Measurements from ENCODE around the gene ADGRF3. TPM values are rescaled to one million over a fixed set of nuclear protein-coding genes. Genes with fewer than 3 reads are reported as not detected.
"Not testable (repeated sequence)": the region's sequence is repeated elsewhere in the genome, so short reads cannot be mapped to it uniquely, and the experiment has no call there.

ADGRF3 gene
- total RNA-seq, 1 donor from 2014 or later = 0.56 TPM

- no peaks in the 10 kb centered on the region for H3K9me3 Mint-ChIP-seq (ENCODE audit: unreplicated experiment)
- no peak for TF ChIP-seq CTCF (IDR thresholded peaks at IDR 0.05)
- no peak for DNase-seq (ENCODE audit: extremely low spot score, unreplicated experiment)
- peaks cover 3% of the 10 kb centered on the region for H3K4me1 Mint-ChIP-seq (ENCODE audit: unreplicated experiment)
- no peak overlapping the region for H3K27ac Mint-ChIP-seq (ENCODE audit: unreplicated experiment)
- peaks cover 19% of the 10 kb centered on the region for H3K27me3 Mint-ChIP-seq (ENCODE audit: unreplicated experiment)
- no peak overlapping the region for H3K4me3 Mint-ChIP-seq (ENCODE audit: unreplicated experiment)
- no peaks in the 10 kb centered on the region for H3K36me3 Mint-ChIP-seq (ENCODE audit: unreplicated experiment)
Observed at GRCh38 chr2:26326514-26326913, 20.1 kb downstream of the ADGRF3 start.

- Mint-ChIP-seq H3K4me3 (ENCODE audit: unreplicated experiment) (no peak overlapping the region), H3K27ac (ENCODE audit: unreplicated experiment) (no peak overlapping the region), H3K9me3 (ENCODE audit: unreplicated experiment) (no peaks in the 10 kb centered on the region), H3K36me3 (ENCODE audit: unreplicated experiment) (no peaks in the 10 kb centered on the region), H3K4me1 (ENCODE audit: unreplicated experiment) (peaks cover 3% of the 10 kb centered on the region), H3K27me3 (ENCODE audit: unreplicated experiment) (peaks cover 25% of the 10 kb centered on the region)
- TF ChIP-seq CTCF (IDR thresholded peaks at IDR 0.05) = no peak
- DNase-seq (ENCODE audit: extremely low spot score, unreplicated experiment) = no peak
Observed at GRCh38 chr2:26325851-26326250, 20.7 kb downstream of the ADGRF3 start.

- no peak for DNase-seq (ENCODE audit: extremely low spot score, unreplicated experiment)
- H3K4me3 Mint-ChIP-seq (ENCODE audit: unreplicated experiment) = no peak overlapping the region
- H3K27me3 Mint-ChIP-seq (ENCODE audit: unreplicated experiment) = peaks cover 25% of the 10 kb centered on the region
- H3K27ac Mint-ChIP-seq (ENCODE audit: unreplicated experiment) = no peak overlapping the region
- peaks cover 3% of the 10 kb centered on the region for H3K4me1 Mint-ChIP-seq (ENCODE audit: unreplicated experiment)
- TF ChIP-seq CTCF (IDR thresholded peaks at IDR 0.05) = no peak
- H3K9me3 Mint-ChIP-seq (ENCODE audit: unreplicated experiment) = no peaks in the 10 kb centered on the region
- no peaks in the 10 kb centered on the region for H3K36me3 Mint-ChIP-seq (ENCODE audit: unreplicated experiment)
Observed at GRCh38 chr2:26324903-26325302, 21.7 kb downstream of the ADGRF3 start.

GRCh38 chr2:26324479-26324878 lies 22.1 kb downstream of the ADGRF3 start:
- not testable (repeated sequence) for DNase-seq (ENCODE audit: extremely low spot score, unreplicated experiment); H3K27ac Mint-ChIP-seq (ENCODE audit: unreplicated experiment); H3K4me1 Mint-ChIP-seq (ENCODE audit: unreplicated experiment); H3K4me3 Mint-ChIP-seq (ENCODE audit: unreplicated experiment); H3K9me3 Mint-ChIP-seq (ENCODE audit: unreplicated experiment); H3K36me3 Mint-ChIP-seq (ENCODE audit: unreplicated experiment)
- H3K27me3 Mint-ChIP-seq (ENCODE audit: unreplicated experiment) = peaks cover 25% of the 10 kb centered on the region

GRCh38 chr2:26318950-26319349 lies 27.6 kb downstream of the ADGRF3 start:
- Mint-ChIP-seq H3K36me3 (ENCODE audit: unreplicated experiment) (no peaks in the 10 kb centered on the region), H3K9me3 (ENCODE audit: unreplicated experiment) (no peaks in the 10 kb centered on the region), H3K27ac (ENCODE audit: unreplicated experiment) (no peak overlapping the region), H3K4me3 (ENCODE audit: unreplicated experiment) (no peak overlapping the region), H3K4me1 (ENCODE audit: unreplicated experiment) (no peaks in the 10 kb centered on the region), H3K27me3 (ENCODE audit: unreplicated experiment) (peaks cover 48% of the 10 kb centered on the region)
- TF ChIP-seq CTCF (IDR thresholded peaks at IDR 0.05) = no peak
- no peak for DNase-seq (ENCODE audit: extremely low spot score, unreplicated experiment)

All from osteocyte (in vitro differentiated cells).